Liver (tissue), 3 donors: ENCODE measurements around the gene CELF2.

Source experiments
- CTCF ChIP-seq: fragments of 150-350 bp; IDR thresholded peaks from 2 replicates; pipeline ENCODE4 v1.5.1; 2017; ENCODE audit warnings: improper control_type of control experiment, low read depth, low read length; ENCODE audit not compliant: missing input control
- MAX ChIP-seq: IDR thresholded peaks from 2 replicates; pipeline ENCODE4 v1.6.1; 2016; ENCODE audit warnings: antibody characterized with exemption
- NR2F2 ChIP-seq: IDR thresholded peaks from 2 replicates; pipeline ENCODE4 v1.6.1; 2016; ENCODE audit warnings: antibody characterized with exemption
- REST ChIP-seq: IDR thresholded peaks from 2 replicates; pipeline ENCODE4 v1.6.1; 2016; ENCODE audit warnings: antibody characterized with exemption, mild to moderate bottlenecking
- TAF1 ChIP-seq: conservative IDR thresholded peaks from 2 replicates; pipeline ENCODE4 v1.6.1; 2016; ENCODE audit warnings: antibody characterized with exemption, mild to moderate bottlenecking
- YY1 ChIP-seq: IDR thresholded peaks from 2 replicates; pipeline ENCODE4 v1.6.1; 2016; ENCODE audit warnings: antibody characterized with exemption, mild to moderate bottlenecking
- donor health status: healthy.
- donor health status: healthy.

DNA sequence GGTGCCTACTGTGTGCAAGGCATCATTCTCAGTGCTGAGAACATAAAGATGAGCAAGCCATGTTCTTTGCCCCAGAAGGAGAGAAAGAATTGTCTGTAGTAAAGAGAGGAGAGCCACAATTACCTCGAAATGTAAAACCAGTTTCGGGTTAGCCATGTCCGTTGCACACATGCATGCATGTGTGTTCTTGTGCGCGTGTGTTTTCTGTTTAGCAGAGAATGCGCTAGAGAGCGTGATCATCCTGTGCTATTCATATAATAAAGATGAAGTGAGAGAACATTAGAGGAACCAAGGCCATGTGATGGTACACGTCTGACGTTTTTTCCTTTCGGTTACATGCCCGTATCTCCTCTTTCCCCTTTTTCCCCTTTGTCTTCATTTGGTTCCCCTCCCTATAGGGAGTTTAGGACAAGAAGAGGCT lies 158.2 kb downstream of the CELF2 start:
- TF ChIP-seq CTCF = no peak
- TF ChIP-seq REST = no peak
- TF ChIP-seq YY1 = no peak
- no peak for TF ChIP-seq TAF1
- TF ChIP-seq MAX = no peak
- TF ChIP-seq NR2F2 = no peak
